ENCODE data around the gene NTM. TPM values are rescaled to one million over a fixed set of nuclear protein-coding genes. Genes with fewer than 3 reads are reported as not detected.

Gene NTM
- total RNA-seq, 2 donors from 2014 or later: not detected

- no peak for DNase-seq
- Mint-ChIP-seq H3K27me3 (ENCODE audit: low read depth) (no peaks in the 10 kb centered on the region), H3K4me1 (ENCODE audit: low read depth) (no peaks in the 10 kb centered on the region), H3K4me3 (no peak overlapping the region), H3K36me3 (ENCODE audit: insufficient read depth in 2 of 2) (no peaks in the 10 kb centered on the region), H3K27ac (no peak overlapping the region), H3K9me3 (peaks cover 2 to 3% of the 10 kb centered on the region in 2 donors)
- no peak for ATAC-seq (replicated peaks in 1 of 2)
These were observed 674.7 kb downstream of the NTM start for GRCh38 chr11:132045107-132045506.

- Mint-ChIP-seq H3K27ac (no peak overlapping the region), H3K27me3 (ENCODE audit: low read depth) (no peaks in the 10 kb centered on the region), H3K4me1 (ENCODE audit: low read depth) (no peaks in the 10 kb centered on the region), H3K9me3 (peaks cover 0 to 2% of the 10 kb centered on the region in 2 donors), H3K36me3 (ENCODE audit: insufficient read depth in 2 of 2) (no peaks in the 10 kb centered on the region), H3K4me3 (no peak overlapping the region)
- ATAC-seq (replicated peaks in 1 of 2): no peak
- no peak for DNase-seq
These were observed 676.0 kb downstream of the NTM start for GRCh38 chr11:132046288-132046865.

GRCh38 chr11:132047167-132047566 lies 676.8 kb downstream of the NTM start:
- Mint-ChIP-seq H3K4me1 (ENCODE audit: low read depth) (no peaks in the 10 kb centered on the region), H3K27me3 (ENCODE audit: low read depth) (no peaks in the 10 kb centered on the region), H3K4me3 (no peak overlapping the region), H3K36me3 (ENCODE audit: insufficient read depth in 2 of 2) (no peaks in the 10 kb centered on the region), H3K27ac (no peak overlapping the region), H3K9me3 (peaks cover 0 to 2% of the 10 kb centered on the region in 2 donors)
- no peak for ATAC-seq (replicated peaks in 1 of 2)
- DNase-seq: no peak

GRCh38 chr11:132048040-132048439 lies 677.6 kb downstream of the NTM start:
- Mint-ChIP-seq H3K4me3 (no peak overlapping the region), H3K4me1 (ENCODE audit: low read depth) (no peaks in the 10 kb centered on the region), H3K9me3 (peaks cover 0 to 2% of the 10 kb centered on the region in 2 donors), H3K27me3 (ENCODE audit: low read depth) (no peaks in the 10 kb centered on the region), H3K27ac (no peak overlapping the region), H3K36me3 (ENCODE audit: insufficient read depth in 2 of 2) (no peaks in the 10 kb centered on the region)
- no peak for DNase-seq
- no peak for ATAC-seq (replicated peaks in 1 of 2)

- H3K27ac Mint-ChIP-seq: no peak overlapping the region
- no peaks in the 10 kb centered on the region for H3K27me3 Mint-ChIP-seq (ENCODE audit: low read depth)
- H3K4me3 Mint-ChIP-seq: no peak overlapping the region
- no peaks in the 10 kb centered on the region for H3K9me3 Mint-ChIP-seq
- no peaks in the 10 kb centered on the region for H3K4me1 Mint-ChIP-seq (ENCODE audit: low read depth)
- H3K36me3 Mint-ChIP-seq (ENCODE audit: insufficient read depth in 2 of 2): no peaks in the 10 kb centered on the region
- DNase-seq (no peak), ATAC-seq (replicated peaks in 1 of 2) (no peak)
These were observed 678.8 kb downstream of the NTM start for GRCh38 chr11:132049205-132049604.

GRCh38 chr11:132050049-132050448 lies 679.6 kb downstream of the NTM start:
- Mint-ChIP-seq H3K4me1 (ENCODE audit: low read depth) (no peaks in the 10 kb centered on the region), H3K9me3 (no peaks in the 10 kb centered on the region), H3K27ac (no peak overlapping the region), H3K27me3 (ENCODE audit: low read depth) (no peaks in the 10 kb centered on the region), H3K4me3 (no peak overlapping the region), H3K36me3 (ENCODE audit: insufficient read depth in 2 of 2) (no peaks in the 10 kb centered on the region)
- no peak for ATAC-seq (replicated peaks in 1 of 2)
- DNase-seq: no peak

- ATAC-seq (replicated peaks in 1 of 2): no peak
- H3K27ac Mint-ChIP-seq: no peak overlapping the region
- no peaks in the 10 kb centered on the region for H3K9me3 Mint-ChIP-seq
- H3K36me3 Mint-ChIP-seq (ENCODE audit: insufficient read depth in 2 of 2): no peaks in the 10 kb centered on the region
- H3K4me3 Mint-ChIP-seq: no peak overlapping the region
- no peak for DNase-seq
- H3K27me3 Mint-ChIP-seq (ENCODE audit: low read depth): no peaks in the 10 kb centered on the region
- no peaks in the 10 kb centered on the region for H3K4me1 Mint-ChIP-seq (ENCODE audit: low read depth)
These were observed 680.3 kb downstream of the NTM start for GRCh38 chr11:132050577-132051165.

- Mint-ChIP-seq H3K27ac (no peak overlapping the region), H3K9me3 (no peaks in the 10 kb centered on the region), H3K4me1 (ENCODE audit: low read depth) (no peaks in the 10 kb centered on the region), H3K36me3 (ENCODE audit: insufficient read depth in 2 of 2) (no peaks in the 10 kb centered on the region), H3K27me3 (ENCODE audit: low read depth) (no peaks in the 10 kb centered on the region), H3K4me3 (no peak overlapping the region)
- ATAC-seq (replicated peaks in 1 of 2) (no peak), DNase-seq (no peak)
These were observed 681.3 kb downstream of the NTM start for GRCh38 chr11:132051704-132052103.

- H3K4me3 Mint-ChIP-seq: no peak overlapping the region
- DNase-seq: no peak
- no peaks in the 10 kb centered on the region for H3K36me3 Mint-ChIP-seq (ENCODE audit: insufficient read depth in 2 of 2)
- H3K9me3 Mint-ChIP-seq: no peaks in the 10 kb centered on the region
- ATAC-seq (replicated peaks in 1 of 2): no peak
- no peaks in the 10 kb centered on the region for H3K4me1 Mint-ChIP-seq (ENCODE audit: low read depth)
- no peak overlapping the region for H3K27ac Mint-ChIP-seq
- no peaks in the 10 kb centered on the region for H3K27me3 Mint-ChIP-seq (ENCODE audit: low read depth)
These were observed 681.9 kb downstream of the NTM start for GRCh38 chr11:132052342-132052741.

GRCh38 chr11:132052904-132053303 lies 682.5 kb downstream of the NTM start:
- Mint-ChIP-seq H3K36me3 (ENCODE audit: insufficient read depth in 2 of 2) (no peaks in the 10 kb centered on the region), H3K27ac (no peak overlapping the region), H3K4me3 (no peak overlapping the region), H3K9me3 (no peaks in the 10 kb centered on the region), H3K4me1 (ENCODE audit: low read depth) (no peaks in the 10 kb centered on the region), H3K27me3 (ENCODE audit: low read depth) (no peaks in the 10 kb centered on the region)
- ATAC-seq (replicated peaks in 1 of 2): no peak
- no peak for DNase-seq

GRCh38 chr11:132054822-132055221 lies 684.4 kb downstream of the NTM start:
- Mint-ChIP-seq H3K4me1 (ENCODE audit: low read depth) (no peaks in the 10 kb centered on the region), H3K9me3 (peaks cover 0 to 2% of the 10 kb centered on the region in 2 donors), H3K27me3 (ENCODE audit: low read depth) (no peaks in the 10 kb centered on the region), H3K36me3 (ENCODE audit: insufficient read depth in 2 of 2) (no peaks in the 10 kb centered on the region), H3K4me3 (no peak overlapping the region), H3K27ac (no peak overlapping the region)
- ATAC-seq (replicated peaks in 1 of 2) (no peak), DNase-seq (no peak)

- ATAC-seq (replicated peaks in 1 of 2) (no peak), DNase-seq (no peak)
- Mint-ChIP-seq H3K27ac (no peak overlapping the region), H3K9me3 (peaks cover 0 to 3% of the 10 kb centered on the region in 2 donors), H3K36me3 (ENCODE audit: insufficient read depth in 2 of 2) (no peaks in the 10 kb centered on the region), H3K4me1 (ENCODE audit: low read depth) (no peaks in the 10 kb centered on the region), H3K27me3 (ENCODE audit: low read depth) (no peaks in the 10 kb centered on the region), H3K4me3 (no peak overlapping the region)
These were observed 684.9 kb downstream of the NTM start for GRCh38 chr11:132055296-132055695.

- peaks cover 0 to 3% of the 10 kb centered on the region in 2 donors for H3K9me3 Mint-ChIP-seq
- no peak overlapping the region for H3K27ac Mint-ChIP-seq
- no peak overlapping the region for H3K4me3 Mint-ChIP-seq
- H3K4me1 Mint-ChIP-seq (ENCODE audit: low read depth): no peaks in the 10 kb centered on the region
- DNase-seq (no peak), ATAC-seq (replicated peaks in 1 of 2) (no peak)
- no peaks in the 10 kb centered on the region for H3K36me3 Mint-ChIP-seq (ENCODE audit: insufficient read depth in 2 of 2)
- no peaks in the 10 kb centered on the region for H3K27me3 Mint-ChIP-seq (ENCODE audit: low read depth)
These were observed 686.3 kb downstream of the NTM start for GRCh38 chr11:132056689-132057088.

GRCh38 chr11:132057266-132057665 lies 686.9 kb downstream of the NTM start:
- Mint-ChIP-seq H3K36me3 (ENCODE audit: insufficient read depth in 2 of 2) (no peaks in the 10 kb centered on the region), H3K27me3 (ENCODE audit: low read depth) (no peaks in the 10 kb centered on the region), H3K9me3 (peaks cover 0 to 3% of the 10 kb centered on the region in 2 donors), H3K4me3 (no peak overlapping the region), H3K27ac (no peak overlapping the region), H3K4me1 (ENCODE audit: low read depth) (no peaks in the 10 kb centered on the region)
- ATAC-seq (replicated peaks in 1 of 2): no peak
- DNase-seq: no peak

Data from activated T-cell treated with anti-CD3 and anti-CD28 coated beads, Interleukin-2, amount 50 U/mL, for 72 hours (primary cell).